Measurements from ENCODE around the gene FAM131A. TPM values are rescaled to one million over a fixed set of nuclear protein-coding genes. Genes with fewer than 3 reads are reported as not detected.

FAM131A gene
- total RNA-seq, 1 donor from 2014 or later, result 33.4 TPM

Other genes starting within 250 kb of the FAM131A start
- gene HTR3E, start 240.5 kb upstream of the FAM131A start, total RNA-seq, result not detected
- 32.2 TPM for gene EIF2B5, start 202.2 kb upstream of the FAM131A start, total RNA-seq
- 60.7 TPM for gene DVL3, start 182.2 kb upstream of the FAM131A start, total RNA-seq
- 269 TPM for gene AP2M1, start 162.7 kb upstream of the FAM131A start, total RNA-seq
- gene ABCF3, start 151.4 kb upstream of the FAM131A start, total RNA-seq, result 68.2 TPM
- not detected for gene VWA5B2, start 108.0 kb upstream of the FAM131A start, total RNA-seq
- gene ALG3, start 88.6 kb upstream of the FAM131A start, total RNA-seq, result 18.4 TPM
- gene EEF1AKMT4, start 87.9 kb upstream of the FAM131A start, total RNA-seq, result 1.7 TPM
- gene CAMK2N2, start 76.0 kb upstream of the FAM131A start, total RNA-seq, result not detected
- gene ECE2, start 61.6 kb upstream of the FAM131A start, total RNA-seq, result not detected
- 228 TPM for gene PSMD2, start 38.4 kb upstream of the FAM131A start, total RNA-seq
- gene EIF4G1, start 23.0 kb upstream of the FAM131A start, total RNA-seq, result 274 TPM
- 2.9 TPM for gene CLCN2, start 24.0 kb downstream of the FAM131A start, total RNA-seq
- gene POLR2H, start 24.1 kb downstream of the FAM131A start, total RNA-seq, result 27.1 TPM
- gene THPO, start 40.6 kb downstream of the FAM131A start, total RNA-seq, result 0.35 TPM
- 8.7 TPM for gene CHRD, start 42.5 kb downstream of the FAM131A start, total RNA-seq
- 1.6 TPM for gene EPHB3, start 224.2 kb downstream of the FAM131A start, total RNA-seq

Data from Right ventricle myocardium inferior (tissue), 1 donor.